ENCODE results near the gene ISLR2. TPM values are rescaled to one million over a fixed set of nuclear protein-coding genes. Genes with fewer than 3 reads are reported as not detected.

The ISLR2 gene
- total RNA-seq, 1 experiment from 2014 or later = not detected

- intact Hi-C loops (cut with micrococcal nuclease; ENCODE audit: unreplicated experiment) = loop anchor here (1.0 kb wide), 2 partner anchors 175 to 180 kb away; no protein-coding TSS in a partner anchor
- TF ChIP-seq CTCF (IDR thresholded peaks at IDR 0.05; ENCODE audit: unreplicated experiment) = no peak
- Mint-ChIP-seq H3K4me3 (ENCODE audit: low read depth, unreplicated experiment) (no peak overlapping the region), H3K36me3 (ENCODE audit: insufficient read depth, unreplicated experiment) (no peaks in the 10 kb centered on the region), H3K9me3 (ENCODE audit: low read depth, unreplicated experiment) (no peaks in the 10 kb centered on the region), H3K27me3 (ENCODE audit: unreplicated experiment) (peaks cover 90% of the 10 kb centered on the region), H3K27ac (ENCODE audit: unreplicated experiment) (no peak overlapping the region), H3K4me1 (ENCODE audit: low read depth, unreplicated experiment) (no peaks in the 10 kb centered on the region)
- no peak for DNase-seq
- CTCF ChIA-PET = interaction anchor here (0.7 to 3.4 kb wide), 3 partner anchors 176 to 223 kb away, joined by 3 to 29 read pairs (median 3); no protein-coding TSS in a partner anchor
- BruUV-seq (replicated peaks) = no TSS peak
These were observed 2.2 kb upstream of the ISLR2 start for GRCh38 chr15:74127954-74128784.

- Mint-ChIP-seq H3K4me1 (ENCODE audit: low read depth, unreplicated experiment) (no peaks in the 10 kb centered on the region), H3K27ac (ENCODE audit: unreplicated experiment) (no peak overlapping the region), H3K9me3 (ENCODE audit: low read depth, unreplicated experiment) (no peaks in the 10 kb centered on the region), H3K36me3 (ENCODE audit: insufficient read depth, unreplicated experiment) (no peaks in the 10 kb centered on the region), H3K27me3 (ENCODE audit: unreplicated experiment) (peaks cover 82% of the 10 kb centered on the region), H3K4me3 (ENCODE audit: low read depth, unreplicated experiment) (no peak overlapping the region)
- no peak for DNase-seq
- CTCF ChIA-PET = interaction anchor here (0.7 to 3.4 kb wide), 2 partner anchors 70 to 179 kb away, joined by 4 to 29 read pairs; no protein-coding TSS in a partner anchor
- TF ChIP-seq CTCF (IDR thresholded peaks at IDR 0.05; ENCODE audit: unreplicated experiment) = no peak
- intact Hi-C loops (cut with micrococcal nuclease; ENCODE audit: unreplicated experiment) = no loop called here
- no TSS peak for BruUV-seq (replicated peaks)
These were observed 1.4 kb upstream of the ISLR2 start for GRCh38 chr15:74128785-74129585.

- CTCF ChIA-PET = interaction anchor here (0.7 to 3.4 kb wide), 2 partner anchors 69 to 178 kb away, joined by 4 to 29 read pairs; no protein-coding TSS in a partner anchor
- Mint-ChIP-seq H3K4me1 (ENCODE audit: low read depth, unreplicated experiment) (no peaks in the 10 kb centered on the region), H3K27ac (ENCODE audit: unreplicated experiment) (no peak overlapping the region), H3K9me3 (ENCODE audit: low read depth, unreplicated experiment) (no peaks in the 10 kb centered on the region), H3K27me3 (ENCODE audit: unreplicated experiment) (peaks cover 75% of the 10 kb centered on the region), H3K36me3 (ENCODE audit: insufficient read depth, unreplicated experiment) (no peaks in the 10 kb centered on the region), H3K4me3 (ENCODE audit: low read depth, unreplicated experiment) (no peak overlapping the region)
- intact Hi-C loops (cut with micrococcal nuclease; ENCODE audit: unreplicated experiment) = no loop called here
- no peak for TF ChIP-seq CTCF (IDR thresholded peaks at IDR 0.05; ENCODE audit: unreplicated experiment)
- DNase-seq = no peak
- BruUV-seq (replicated peaks) = no TSS peak
These were observed 716 bp upstream of the ISLR2 start for GRCh38 chr15:74129586-74130154.

- H3K36me3 Mint-ChIP-seq (ENCODE audit: insufficient read depth, unreplicated experiment) = no peaks in the 10 kb centered on the region
- H3K9me3 Mint-ChIP-seq (ENCODE audit: low read depth, unreplicated experiment) = no peaks in the 10 kb centered on the region
- H3K4me1 Mint-ChIP-seq (ENCODE audit: low read depth, unreplicated experiment) = no peaks in the 10 kb centered on the region
- H3K27ac Mint-ChIP-seq (ENCODE audit: unreplicated experiment) = no peak overlapping the region
- BruUV-seq (replicated peaks) = no TSS peak
- peaks cover 62% of the 10 kb centered on the region for H3K27me3 Mint-ChIP-seq (ENCODE audit: unreplicated experiment)
- no peak for DNase-seq
- CTCF ChIA-PET = interaction anchor here (3.4 kb wide), 1 partner anchor 177 kb away, joined by 29 read pairs; no protein-coding TSS in a partner anchor
- intact Hi-C loops (cut with micrococcal nuclease; ENCODE audit: unreplicated experiment) = no loop called here
- TF ChIP-seq CTCF (IDR thresholded peaks at IDR 0.05; ENCODE audit: unreplicated experiment) = no peak
- no peak overlapping the region for H3K4me3 Mint-ChIP-seq (ENCODE audit: low read depth, unreplicated experiment)
These were observed 652 bp downstream of the ISLR2 start for GRCh38 chr15:74130849-74131627.

Measured in Calu3 (cell line).